Mesenchymal stem cell (in vitro differentiated cells and primary cell): ENCODE data around the gene MBNL2.

ENCODE experiments used
- DNase-seq: peaks from one replicate; pipeline ENCODE4 v3.0.0-alpha.2; 2013
- H2AFZ ChIP-seq: one replicate; pipeline ENCODE4 v1.6.1; 2013; ENCODE audit warnings: low read depth, mild to moderate bottlenecking, control low read depth, inconsistent platforms, low read length, moderate library complexity
- H2AK5ac ChIP-seq: 2 replicates; pipeline ENCODE4 v1.6.1; 2013; ENCODE audit warnings: low read length, moderate library complexity, mild to moderate bottlenecking, inconsistent platforms; ENCODE audit not compliant: severe bottlenecking
- H2BK120ac ChIP-seq: one replicate; pipeline ENCODE4 v1.6.1; 2013; ENCODE audit warnings: low read depth, mild to moderate bottlenecking, inconsistent platforms, low read length, moderate library complexity
- H2BK12ac ChIP-seq, 2 experiments: one replicate each; pipeline ENCODE4 v1.6.1; 2013; ENCODE audit warnings: inconsistent platforms in 2 of 2, low read length in 2 of 2, mild to moderate bottlenecking in 2 of 2, moderate library complexity in 2 of 2, control low read depth in 1 of 2
- H2BK15ac ChIP-seq: one replicate; pipeline ENCODE4 v1.6.1; 2013; ENCODE audit warnings: mild to moderate bottlenecking, low read depth, inconsistent platforms; ENCODE audit not compliant: poor library complexity, severe bottlenecking
- H2BK5ac ChIP-seq: 2 replicates; pipeline ENCODE4 v1.6.1; 2013; ENCODE audit warnings: low read depth, mild to moderate bottlenecking, low read length, control low read depth, inconsistent platforms; ENCODE audit not compliant: poor library complexity, severe bottlenecking
- H3K14ac ChIP-seq, 2 experiments: one replicate each; pipeline ENCODE4 v1.6.1; 2013; ENCODE audit warnings: inconsistent platforms in 2 of 2, low read length in 2 of 2, control low read depth in 1 of 2, mild to moderate bottlenecking in 1 of 2, moderate library complexity in 1 of 2
- H3K18ac ChIP-seq, 2 experiments: one replicate each; pipeline ENCODE4 v1.6.1; 2013; ENCODE audit warnings: inconsistent platforms in 2 of 2, low read length in 2 of 2, control low read depth in 1 of 2, low read depth in 1 of 2, mild to moderate bottlenecking in 1 of 2
- H3K23ac ChIP-seq, 2 experiments: one replicate each; pipeline ENCODE4 v1.6.1; 2013; ENCODE audit warnings: inconsistent platforms in 2 of 2, low read length in 2 of 2, mild to moderate bottlenecking in 2 of 2, moderate library complexity in 2 of 2, control low read depth in 1 of 2
- H3K27ac ChIP-seq: 2 replicates; pipeline ENCODE4 v1.5.1; 2013; ENCODE audit warnings: mild to moderate bottlenecking, moderate library complexity, low read length, control low read depth, inconsistent platforms; ENCODE audit not compliant: poor library complexity, severe bottlenecking
- H3K27me3 ChIP-seq, 2 experiments: 2 replicates each; pipeline versions ENCODE4 v1.6.1 to v1.7.0; 2013; ENCODE audit warnings: low read length in 2 of 2, mild to moderate bottlenecking in 2 of 2, moderate library complexity in 2 of 2, control low read depth in 1 of 2, inconsistent platforms in 1 of 2; ENCODE audit not compliant: control insufficient read depth in 1 of 2, insufficient read depth in 1 of 2
- H3K36me3 ChIP-seq, 2 experiments: 2 replicates each; pipeline versions ENCODE4 v1.6.1 to v1.7.0; 2013; ENCODE audit warnings: low read length in 2 of 2, control low read depth in 1 of 2, inconsistent platforms in 1 of 2, low read depth in 1 of 2, mild to moderate bottlenecking in 1 of 2; ENCODE audit not compliant: insufficient read depth in 2 of 2, control insufficient read depth in 1 of 2
- H3K4ac ChIP-seq, 2 experiments: one replicate each; pipeline ENCODE4 v1.6.1; 2013; ENCODE audit warnings: inconsistent platforms in 2 of 2, low read length in 2 of 2, mild to moderate bottlenecking in 2 of 2, moderate library complexity in 2 of 2, control low read depth in 1 of 2, low read depth in 1 of 2
- H3K4me1 ChIP-seq: 2 replicates; pipeline ENCODE4 v1.6.1; 2013; ENCODE audit warnings: low read depth, low read length, control low read depth; ENCODE audit not compliant: control insufficient read depth, insufficient read depth
- H3K4me2 ChIP-seq: 2 replicates; pipeline ENCODE4 v1.6.1; 2013; ENCODE audit warnings: low read length, mild to moderate bottlenecking, inconsistent platforms; ENCODE audit not compliant: poor library complexity, severe bottlenecking
- H3K4me3 ChIP-seq, 2 experiments: 2 replicates each; pipeline versions ENCODE4 v1.5.1 to v1.7.0; 2013; ENCODE audit warnings: low read length in 2 of 2, mild to moderate bottlenecking in 2 of 2, control low read depth in 1 of 2, low read depth in 1 of 2; ENCODE audit not compliant: insufficient read depth in 1 of 2
- H3K79me1 ChIP-seq: replicated peaks from 2 replicates; pipeline ENCODE4 v1.6.1; 2013; ENCODE audit warnings: mild to moderate bottlenecking, control low read depth, low read length, inconsistent platforms; ENCODE audit not compliant: poor library complexity, severe bottlenecking
- H3K9ac ChIP-seq: 2 replicates; pipeline ENCODE4 v1.7.0; 2013; ENCODE audit warnings: mild to moderate bottlenecking, low read length, moderate library complexity
- H3K9me3 ChIP-seq: 2 replicates; pipeline ENCODE4 v1.7.0; 2013; ENCODE audit warnings: mild to moderate bottlenecking, low read length; ENCODE audit not compliant: control insufficient read depth
- H4K8ac ChIP-seq: one replicate; pipeline ENCODE4 v1.6.1; 2013; ENCODE audit warnings: inconsistent platforms, mild to moderate bottlenecking, low read length, moderate library complexity
- H4K91ac ChIP-seq: one replicate; pipeline ENCODE4 v1.6.1; 2013; ENCODE audit warnings: mild to moderate bottlenecking, low read length, inconsistent platforms
- WGBS: methylation state at CpG from one replicate; pipeline ENCODE4 v1.1.7; 2013; ENCODE audit warnings: mixed read lengths; 5-methylcytosine and 5-hydroxymethylcytosine counted together

The MBNL2 gene

DNA sequence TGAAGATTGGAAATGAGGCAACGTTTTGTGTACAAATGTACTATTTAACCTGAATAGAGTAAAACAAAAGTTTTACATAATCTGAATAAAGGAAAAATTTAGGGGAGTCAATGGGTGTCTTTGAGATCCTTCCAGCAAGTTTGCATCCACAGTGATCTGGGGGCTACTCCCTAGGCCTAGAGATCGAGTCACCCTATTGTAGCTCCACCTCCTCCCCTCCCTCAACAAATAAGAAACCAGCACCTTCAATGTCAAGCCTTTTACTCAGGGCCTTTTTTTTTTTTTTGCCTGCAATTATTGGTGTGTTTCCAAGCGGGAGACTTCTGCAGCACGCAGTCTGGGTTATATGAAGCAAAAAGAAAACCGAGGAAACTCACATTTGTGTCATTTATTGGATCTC lies 195.6 kb downstream of the MBNL2 start:
- Histone ChIP-seq H2BK15ac (no peak overlapping the region), H3K79me1 (no peaks in the 10 kb centered on the region), H3K23ac (no peak overlapping the region), H2BK120ac (no peak overlapping the region), H3K4me1 (no peaks in the 10 kb centered on the region), H4K8ac (no peak overlapping the region), H2BK12ac (no peak overlapping the region), H3K4me2 (no peak overlapping the region), H3K27me3 (no peaks in the 10 kb centered on the region), H2BK5ac (no peak overlapping the region), H3K36me3 (no peaks in the 10 kb centered on the region), H3K4me3 (no peak overlapping the region), H3K9ac (no peak overlapping the region), H3K18ac (no peak overlapping the region), H3K14ac (no peak overlapping the region), H3K9me3 (no peaks in the 10 kb centered on the region), H3K27ac (no peak overlapping the region), H2AFZ (no peak overlapping the region), H2AK5ac (no peak overlapping the region), H3K4ac (no peak overlapping the region), H4K91ac (no peak overlapping the region)
- WGBS: 94% methylated on average over 4 of the region's 5 CpGs
- no peak for DNase-seq

DNA sequence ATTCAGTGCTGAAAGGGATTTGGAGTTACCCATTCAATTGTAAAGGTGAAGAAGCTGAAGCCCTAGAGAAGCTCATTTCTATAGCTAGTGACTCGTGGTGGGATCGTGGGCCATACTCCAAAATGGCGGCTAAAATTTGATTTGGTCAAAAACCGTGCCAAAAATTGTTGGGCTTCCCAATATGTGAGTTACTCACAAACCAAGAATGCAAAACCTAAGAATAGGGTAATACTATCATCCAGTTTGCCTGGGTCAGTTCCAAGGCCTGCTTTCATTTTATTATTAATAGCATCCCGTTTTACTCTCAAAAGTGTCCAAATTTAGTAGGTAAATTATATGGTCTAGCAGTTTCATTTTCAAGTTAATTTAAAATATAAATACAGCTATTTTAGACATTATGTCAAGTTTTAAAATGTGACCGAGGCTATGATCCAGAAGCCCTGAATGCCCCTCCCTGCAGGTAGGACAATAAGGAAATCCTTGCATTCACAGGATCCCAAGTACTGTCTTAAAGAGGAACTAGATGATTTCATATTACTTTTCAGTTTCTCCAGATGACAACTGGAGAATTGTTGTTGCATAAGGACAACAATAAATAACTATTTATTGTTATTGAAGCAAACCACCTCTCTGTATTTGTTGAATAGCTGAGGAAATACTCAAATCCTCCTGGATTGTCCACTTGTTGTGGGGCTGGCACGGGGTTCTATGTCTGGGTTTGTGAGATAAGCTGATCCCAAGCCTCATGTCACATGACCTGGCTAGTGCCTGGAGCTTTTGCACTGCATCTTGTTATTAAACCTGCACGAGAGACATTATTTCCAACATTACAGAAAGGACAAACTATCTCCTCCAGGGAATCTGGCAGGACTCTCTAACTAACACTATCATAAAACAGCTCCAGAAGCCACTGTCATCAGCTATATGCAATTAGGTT lies 200.3 kb downstream of the MBNL2 start:
- WGBS: 91% methylated on average over 6 of the region's 8 CpGs
- H3K36me3 ChIP-seq: no peaks in the 10 kb centered on the region
- H4K91ac ChIP-seq: no peak overlapping the region
- H3K14ac ChIP-seq: no peak overlapping the region
- H3K27ac ChIP-seq: no peak overlapping the region
- H4K8ac ChIP-seq: no peak overlapping the region
- no peak overlapping the region for H3K23ac ChIP-seq
- H3K27me3 ChIP-seq: no peaks in the 10 kb centered on the region
- H3K4ac ChIP-seq: no peak overlapping the region
- no peak overlapping the region for H2BK15ac ChIP-seq
- peaks cover 2% of the 10 kb centered on the region for H3K79me1 ChIP-seq
- no peak overlapping the region for H3K4me3 ChIP-seq
- no peak overlapping the region for H2AK5ac ChIP-seq
- no peak for DNase-seq
- H3K9me3 ChIP-seq: no peaks in the 10 kb centered on the region
- H2BK12ac ChIP-seq: no peak overlapping the region
- H2AFZ ChIP-seq: no peak overlapping the region
- no peak overlapping the region for H2BK5ac ChIP-seq
- no peak overlapping the region for H3K18ac ChIP-seq
- H3K4me2 ChIP-seq: no peak overlapping the region
- no peak overlapping the region for H2BK120ac ChIP-seq
- no peaks in the 10 kb centered on the region for H3K4me1 ChIP-seq
- H3K9ac ChIP-seq: no peak overlapping the region

DNA sequence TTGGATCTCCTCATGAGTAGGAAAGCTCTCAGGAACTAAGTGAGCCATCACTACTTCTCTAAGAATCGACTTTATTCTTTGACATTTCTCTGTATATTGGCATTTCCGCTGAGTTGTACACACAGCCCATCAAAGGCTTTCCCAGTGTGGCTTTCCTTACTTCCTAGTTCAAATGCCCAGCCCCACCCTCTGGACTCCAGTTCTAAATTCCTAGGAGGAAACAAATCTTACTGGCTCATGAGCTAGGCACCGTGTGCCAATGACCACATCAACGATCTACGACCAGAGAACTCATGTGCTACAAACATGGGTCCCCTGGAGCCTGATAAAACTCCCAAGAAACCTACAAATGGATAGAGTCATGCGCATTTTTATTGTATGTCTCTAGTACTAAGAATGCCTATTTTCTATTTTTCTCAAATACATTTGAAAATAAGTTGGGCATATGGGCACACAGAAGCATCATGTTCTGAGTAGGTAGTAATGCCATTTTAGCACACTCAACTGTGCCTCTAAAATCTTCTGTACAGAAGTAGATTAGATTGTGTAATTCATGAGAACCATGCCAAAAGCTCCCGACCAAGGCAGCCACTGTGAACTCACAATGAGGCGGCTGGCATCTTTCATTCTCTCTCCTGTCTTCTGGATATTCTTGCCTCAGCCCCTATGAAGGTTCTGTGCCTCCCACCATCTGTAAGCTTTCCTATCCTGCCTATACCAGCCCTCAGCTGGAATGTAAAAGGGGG lies 201.3 kb downstream of the MBNL2 start:
- Histone ChIP-seq H4K91ac (no peak overlapping the region), H2BK12ac (no peak overlapping the region), H2BK5ac (no peak overlapping the region), H3K23ac (no peak overlapping the region), H3K79me1 (peaks cover 2% of the 10 kb centered on the region), H3K9me3 (no peaks in the 10 kb centered on the region), H3K4me3 (no peak overlapping the region), H2AK5ac (no peak overlapping the region), H2BK120ac (no peak overlapping the region), H4K8ac (no peak overlapping the region), H2BK15ac (no peak overlapping the region), H3K4me1 (no peaks in the 10 kb centered on the region), H3K36me3 (no peaks in the 10 kb centered on the region), H3K9ac (peak overlapping the region; percentile 30), H2AFZ (no peak overlapping the region), H3K4me2 (no peak overlapping the region), H3K4ac (no peak overlapping the region), H3K14ac (no peak overlapping the region), H3K18ac (no peak overlapping the region), H3K27ac (no peak overlapping the region), H3K27me3 (no peaks in the 10 kb centered on the region)
- DNase-seq: no peak
- WGBS: 92% methylated on average over 7 of the region's 8 CpGs

DNA sequence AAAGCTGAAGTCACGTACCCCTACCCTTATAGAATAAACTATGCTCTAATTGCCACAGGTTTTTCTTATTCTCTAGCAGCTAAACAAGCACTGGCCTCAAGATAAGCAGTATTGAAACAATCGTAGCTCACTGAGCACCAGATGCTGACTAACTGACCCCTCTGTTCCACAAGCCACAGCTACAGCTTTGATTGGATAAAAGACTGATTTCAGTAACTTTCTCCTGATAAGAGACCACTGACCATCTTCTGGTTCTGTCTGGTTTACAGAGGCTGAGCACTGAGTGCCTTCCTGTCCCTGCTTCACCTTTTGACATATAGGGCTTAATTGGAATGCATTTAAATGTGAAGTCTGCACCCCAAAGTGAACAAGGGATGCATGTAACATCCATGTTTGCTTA lies 203.5 kb downstream of the MBNL2 start:
- no peaks in the 10 kb centered on the region for H3K27me3 ChIP-seq
- no peak overlapping the region for H2AFZ ChIP-seq
- H2AK5ac ChIP-seq: no peak overlapping the region
- H3K4ac ChIP-seq: no peak overlapping the region
- H3K23ac ChIP-seq: no peak overlapping the region
- no peak overlapping the region for H2BK12ac ChIP-seq
- H3K14ac ChIP-seq: no peak overlapping the region
- H3K18ac ChIP-seq: no peak overlapping the region
- no peaks in the 10 kb centered on the region for H3K9me3 ChIP-seq
- H2BK5ac ChIP-seq: no peak overlapping the region
- H3K4me2 ChIP-seq: no peak overlapping the region
- H3K79me1 ChIP-seq: peaks cover 7% of the 10 kb centered on the region
- no peak overlapping the region for H3K4me3 ChIP-seq
- H2BK120ac ChIP-seq: no peak overlapping the region
- DNase-seq: no peak
- H4K91ac ChIP-seq: no peak overlapping the region
- no peak overlapping the region for H3K27ac ChIP-seq
- H4K8ac ChIP-seq: no peak overlapping the region
- WGBS: 78% methylated on average over 2 of the region's 2 CpGs
- H2BK15ac ChIP-seq: no peak overlapping the region
- H3K36me3 ChIP-seq: no peaks in the 10 kb centered on the region
- H3K9ac ChIP-seq: no peak overlapping the region
- no peaks in the 10 kb centered on the region for H3K4me1 ChIP-seq
